Stimulated activated CD4-positive, alpha-beta T cell treated with anti-CD3 and anti-CD28 coated beads, TNF-alpha, amount 100 ng/mL, for 4 hours (primary cell): Measurements from ENCODE around the gene NLGN1.

ENCODE experiments used
- DNase-seq, 3 experiments: peaks; one replicate each; pipeline ENCODE4 v3.0.0-alpha.2; 2020; ENCODE audit warnings: low read depth in 3 of 3

Gene NLGN1

GRCh38 chr3:174083706-174084105 lies 686.2 kb downstream of the NLGN1 start:
- no peak for DNase-seq

GRCh38 chr3:174089592-174089991 lies 692.0 kb downstream of the NLGN1 start:
- no peak for DNase-seq

GRCh38 chr3:174094669-174095068 lies 697.1 kb downstream of the NLGN1 start:
- DNase-seq: no peak

GRCh38 chr3:174097686-174098085 lies 700.1 kb downstream of the NLGN1 start:
- DNase-seq: no peak

GRCh38 chr3:174098746-174099145 lies 701.2 kb downstream of the NLGN1 start:
- DNase-seq: no peak

GRCh38 chr3:174099724-174100123 lies 702.2 kb downstream of the NLGN1 start:
- DNase-seq: no peak

GRCh38 chr3:174100744-174101143 lies 703.2 kb downstream of the NLGN1 start:
- DNase-seq: no peak

GRCh38 chr3:174101244-174101643 lies 703.7 kb downstream of the NLGN1 start:
- no peak for DNase-seq

GRCh38 chr3:174102274-174102673 lies 704.7 kb downstream of the NLGN1 start:
- no peak for DNase-seq

GRCh38 chr3:174102866-174103265 lies 705.3 kb downstream of the NLGN1 start:
- no peak for DNase-seq

GRCh38 chr3:174110761-174111160 lies 713.2 kb downstream of the NLGN1 start:
- DNase-seq: no peak

- no peak for DNase-seq
Observed at GRCh38 chr3:174111776-174112175, 714.2 kb downstream of the NLGN1 start.

GRCh38 chr3:174116421-174116820 lies 718.9 kb downstream of the NLGN1 start:
- DNase-seq: no peak

GRCh38 chr3:174120997-174121396 lies 723.5 kb downstream of the NLGN1 start:
- DNase-seq: no peak

- DNase-seq: no peak
Observed at GRCh38 chr3:174122411-174122810, 724.9 kb downstream of the NLGN1 start.

GRCh38 chr3:174125267-174125824 lies 727.8 kb downstream of the NLGN1 start:
- no peak for DNase-seq

- no peak for DNase-seq
Observed at GRCh38 chr3:174126990-174127758, 729.6 kb downstream of the NLGN1 start.

- no peak for DNase-seq
Observed at GRCh38 chr3:174132006-174132405, 734.5 kb downstream of the NLGN1 start.

- no peak for DNase-seq
Observed at GRCh38 chr3:174132421-174133042, 735.0 kb downstream of the NLGN1 start.

GRCh38 chr3:174146008-174146407 lies 748.5 kb downstream of the NLGN1 start:
- no peak for DNase-seq

GRCh38 chr3:174147798-174148197 lies 750.3 kb downstream of the NLGN1 start:
- no peak for DNase-seq

GRCh38 chr3:174153871-174154270 lies 756.3 kb downstream of the NLGN1 start:
- no peak for DNase-seq

GRCh38 chr3:174156200-174156599 lies 758.7 kb downstream of the NLGN1 start:
- DNase-seq: no peak
